ENCODE data around the gene NOP14. TPM values are rescaled to one million over a fixed set of nuclear protein-coding genes. Genes with fewer than 3 reads are reported as not detected.

Gene NOP14
- polyA plus RNA-seq, 1 of the 3 experiments (the other 2 are of a cell fraction): 9.8 TPM

DNA sequence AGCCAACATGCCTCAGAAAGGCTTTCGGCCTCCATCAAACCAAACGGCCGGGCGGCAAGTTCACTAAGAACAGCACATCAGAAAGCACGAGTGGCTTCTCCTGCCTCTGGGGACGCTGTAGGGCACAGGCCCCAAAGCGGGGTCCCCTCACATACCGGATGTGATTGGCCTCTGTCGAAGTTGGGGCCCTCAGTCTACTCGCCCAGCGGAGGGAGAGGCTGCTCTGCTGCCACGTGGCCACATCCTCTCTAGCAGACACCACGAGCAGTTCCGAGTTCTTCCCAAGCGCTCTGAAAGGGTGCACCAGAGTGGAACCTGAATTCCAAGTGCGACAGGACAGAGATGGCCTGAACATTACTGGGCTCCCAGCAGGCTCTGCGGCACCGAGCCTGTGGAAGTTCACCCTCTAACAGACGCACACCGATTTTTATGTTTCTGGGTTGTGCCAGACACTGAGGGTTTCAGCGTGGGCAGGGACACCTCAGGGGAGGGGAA lies 21.1 kb downstream of the NOP14 start:
- Histone ChIP-seq H3F3A (replicated peaks; ENCODE audit: insufficient read depth) (peaks cover 3% of the 10 kb centered on the region), H3K27ac (ENCODE audit: low read depth in 2 of 2, low read length in 1 of 2) (no peak overlapping the region), H3K4me2 (no peak overlapping the region), H3K36me3 (replicated peaks in 1 of 2; ENCODE audit: control insufficient read depth in 1 of 2, insufficient read depth in 2 of 2, low read length in 1 of 2) (peaks cover 39 to 82% of the 10 kb centered on the region in 2 experiments), H3K4me3 (ENCODE audit: low read depth in 2 of 2, low read length in 1 of 2) (no peak overlapping the region), H3K9ac (no peak overlapping the region), H3K4me1 (ENCODE audit: control insufficient read depth in 1 of 2, insufficient read depth in 2 of 2, low read depth in 1 of 2, low read length in 1 of 2) (peaks cover 0 to 8% of the 10 kb centered on the region in 2 experiments; a peak in 1 of 4 replicates), H3K9me2 (no peaks in the 10 kb centered on the region), H4K20me1 (ENCODE audit: insufficient read depth) (0 out of 2 replicates have a peak, but pooled peaks cover 8% of the 10 kb centered on the region), H3K27me3 (ENCODE audit: insufficient read depth) (no peaks in the 10 kb centered on the region), H2AFZ (ENCODE audit: low read depth) (no peak overlapping the region), H3K79me2 (ENCODE audit: insufficient read depth) (peaks cover 11% of the 10 kb centered on the region; the same call in 1 of the 2 replicates), H3K9me3 (no peaks in the 10 kb centered on the region)
- POLR2A ChIA-PET: no interaction called here
- DNase-seq: no peak
- TF ChIP-seq, protein P1, sequence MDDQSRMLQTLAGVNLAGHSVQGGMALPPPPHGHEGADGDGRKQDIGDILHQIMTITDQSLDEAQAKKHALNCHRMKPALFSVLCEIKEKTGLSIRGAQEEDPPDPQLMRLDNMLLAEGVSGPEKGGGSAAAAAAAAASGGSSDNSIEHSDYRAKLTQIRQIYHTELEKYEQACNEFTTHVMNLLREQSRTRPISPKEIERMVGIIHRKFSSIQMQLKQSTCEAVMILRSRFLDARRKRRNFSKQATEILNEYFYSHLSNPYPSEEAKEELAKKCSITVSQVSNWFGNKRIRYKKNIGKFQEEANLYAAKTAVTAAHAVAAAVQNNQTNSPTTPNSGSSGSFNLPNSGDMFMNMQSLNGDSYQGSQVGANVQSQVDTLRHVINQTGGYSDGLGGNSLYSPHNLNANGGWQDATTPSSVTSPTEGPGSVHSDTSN (IDR thresholded peaks at IDR 0.05): 0 out of 2 replicates have a peak, but pooled peaks have one; percentile 2
- no peak for TF ChIP-seq SMC3 (IDR thresholded peaks at IDR 0.05; ENCODE audit: low read depth, low read length)
- 96% methylated on average over 17 of the region's 21 CpGs for WGBS (ENCODE audit: low lambda C conversion rate)
- CTCF ChIA-PET: interaction anchor here (1.3 to 1.4 kb wide), 2 partner anchors 12 to 722 kb away, joined by 4 to 5 read pairs; no protein-coding TSS in a partner anchor

DNA sequence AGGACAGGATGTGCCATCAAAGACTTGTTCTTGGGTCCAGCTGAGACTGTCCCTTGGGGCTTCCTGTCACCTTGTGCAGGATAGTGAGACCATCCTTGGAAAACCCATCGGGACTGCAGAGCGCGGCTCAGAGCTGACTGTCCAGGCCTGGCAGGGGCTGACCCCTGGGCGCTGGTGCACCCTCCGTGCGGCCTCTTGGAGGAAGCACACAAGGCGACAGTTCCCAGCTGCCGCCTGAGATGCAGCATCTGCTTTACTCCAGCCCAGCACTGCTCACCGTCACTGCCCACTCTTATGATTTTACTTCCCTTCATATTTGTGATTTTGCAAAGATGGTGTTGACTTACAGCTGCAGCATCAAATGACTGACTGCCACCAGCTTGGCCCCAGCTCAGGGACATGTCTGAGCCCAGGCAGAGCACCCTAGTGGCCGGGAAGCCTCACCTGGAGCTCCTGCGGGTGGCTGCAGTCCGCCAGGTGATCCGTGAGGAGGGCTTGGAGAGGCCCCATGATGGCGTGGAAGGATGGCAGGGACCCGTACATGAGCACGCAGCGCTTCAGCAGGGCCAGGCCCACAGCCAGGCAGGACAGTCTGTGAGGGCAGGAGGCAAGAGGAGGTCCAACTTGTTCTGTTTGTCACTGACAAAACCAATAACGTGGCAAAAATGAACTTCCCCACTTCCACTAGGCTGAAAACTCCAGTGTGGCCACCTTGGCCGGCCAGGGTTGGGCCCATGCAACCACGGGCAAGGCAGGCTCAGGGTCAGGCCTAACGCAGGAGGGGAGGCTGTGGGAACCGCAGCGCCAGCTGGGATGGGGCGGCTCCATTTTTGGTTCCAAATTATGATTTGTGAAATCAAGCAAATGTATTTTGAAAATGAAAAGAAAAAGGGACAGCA lies 21.8 kb downstream of the NOP14 start:
- no peaks in the 10 kb centered on the region for H3K27me3 ChIP-seq (ENCODE audit: insufficient read depth)
- ChIA-PET POLR2A (no interaction called here), CTCF (interaction anchor here (1.3 to 1.4 kb wide), 2 partner anchors 13 to 721 kb away, joined by 4 to 5 read pairs; no protein-coding TSS in a partner anchor)
- 0 out of 2 replicates have a peak, but pooled peaks cover 15% of the 10 kb centered on the region for H4K20me1 ChIP-seq (ENCODE audit: insufficient read depth)
- H3K4me2 ChIP-seq: no peak overlapping the region
- no peaks in the 10 kb centered on the region for H3K9me3 ChIP-seq
- DNase-seq: no peak
- peaks cover 5 to 15% of the 10 kb centered on the region in 2 experiments; a peak in 3 of 4 replicates for H3K4me1 ChIP-seq (ENCODE audit: control insufficient read depth in 1 of 2, insufficient read depth in 2 of 2, low read depth in 1 of 2, low read length in 1 of 2)
- H3K36me3 ChIP-seq (replicated peaks in 1 of 2; ENCODE audit: control insufficient read depth in 1 of 2, insufficient read depth in 2 of 2, low read length in 1 of 2): peaks cover 36 to 79% of the 10 kb centered on the region in 2 experiments
- no peaks in the 10 kb centered on the region for H3K9me2 ChIP-seq
- 98% methylated on average over 17 of the region's 24 CpGs for WGBS (ENCODE audit: low lambda C conversion rate)
- H3K4me3 ChIP-seq (ENCODE audit: low read depth in 2 of 2, low read length in 1 of 2): no peak overlapping the region
- H3K79me2 ChIP-seq (ENCODE audit: insufficient read depth): peaks cover 18% of the 10 kb centered on the region; the same call in 1 of the 2 replicates
- TF ChIP-seq EZH2phosphoT487 (IDR thresholded peaks at IDR 0.05; ENCODE audit: borderline replicate concordance, low read depth): no peak
- no peak for TF ChIP-seq RXRA (IDR thresholded peaks at IDR 0.05; ENCODE audit: borderline replicate concordance, low read depth)
- no peak for TF ChIP-seq FOXM1 (IDR thresholded peaks at IDR 0.05; ENCODE audit: low read depth)
- no peak for TF ChIP-seq TEAD4 (IDR thresholded peaks at IDR 0.05; ENCODE audit: borderline replicate concordance, insufficient read depth)
- no peak for TF ChIP-seq RAD21 (IDR thresholded peaks at IDR 0.05; ENCODE audit: low read length)
- TF ChIP-seq, protein P2, sequence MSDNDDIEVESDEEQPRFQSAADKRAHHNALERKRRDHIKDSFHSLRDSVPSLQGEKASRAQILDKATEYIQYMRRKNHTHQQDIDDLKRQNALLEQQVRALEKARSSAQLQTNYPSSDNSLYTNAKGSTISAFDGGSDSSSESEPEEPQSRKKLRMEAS (IDR thresholded peaks at IDR 0.05; ENCODE audit: low read depth): no peak
- H3K9ac ChIP-seq: no peak overlapping the region
- H3K27ac ChIP-seq (ENCODE audit: low read depth in 2 of 2, low read length in 1 of 2): no peak overlapping the region
- H3F3A ChIP-seq (replicated peaks; ENCODE audit: insufficient read depth): peaks cover 9% of the 10 kb centered on the region
- H2AFZ ChIP-seq (ENCODE audit: low read depth): no peak overlapping the region

Data from SK-N-SH (cell line).